ENCODE data around the gene TRIM41.
"Not testable (repeated sequence)": the region's sequence is repeated elsewhere in the genome, so short reads cannot be mapped to it uniquely, and the experiment has no call there.

The TRIM41 gene

DNA sequence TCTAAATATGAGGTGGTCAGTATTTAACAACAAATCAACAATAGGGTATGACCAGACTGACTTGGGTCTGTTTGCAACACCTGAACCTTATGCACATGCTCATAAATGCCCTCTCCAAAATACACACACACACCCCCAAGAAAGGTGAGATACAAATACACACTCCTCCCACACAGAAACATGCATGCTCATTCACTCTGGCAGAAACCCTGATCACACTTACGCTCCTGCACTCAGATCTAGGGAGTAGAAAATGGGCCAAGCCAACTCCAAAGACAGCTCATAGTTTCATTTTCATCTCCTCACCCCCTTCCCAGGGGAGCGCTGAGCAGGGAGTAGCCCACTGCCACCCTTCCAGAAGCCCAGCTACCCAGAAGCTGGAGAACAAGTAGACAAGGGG, 29.4 kb upstream of the TRIM41 start:
- DNase-seq (ENCODE audit: low spot score): peak; percentile 71

DNA sequence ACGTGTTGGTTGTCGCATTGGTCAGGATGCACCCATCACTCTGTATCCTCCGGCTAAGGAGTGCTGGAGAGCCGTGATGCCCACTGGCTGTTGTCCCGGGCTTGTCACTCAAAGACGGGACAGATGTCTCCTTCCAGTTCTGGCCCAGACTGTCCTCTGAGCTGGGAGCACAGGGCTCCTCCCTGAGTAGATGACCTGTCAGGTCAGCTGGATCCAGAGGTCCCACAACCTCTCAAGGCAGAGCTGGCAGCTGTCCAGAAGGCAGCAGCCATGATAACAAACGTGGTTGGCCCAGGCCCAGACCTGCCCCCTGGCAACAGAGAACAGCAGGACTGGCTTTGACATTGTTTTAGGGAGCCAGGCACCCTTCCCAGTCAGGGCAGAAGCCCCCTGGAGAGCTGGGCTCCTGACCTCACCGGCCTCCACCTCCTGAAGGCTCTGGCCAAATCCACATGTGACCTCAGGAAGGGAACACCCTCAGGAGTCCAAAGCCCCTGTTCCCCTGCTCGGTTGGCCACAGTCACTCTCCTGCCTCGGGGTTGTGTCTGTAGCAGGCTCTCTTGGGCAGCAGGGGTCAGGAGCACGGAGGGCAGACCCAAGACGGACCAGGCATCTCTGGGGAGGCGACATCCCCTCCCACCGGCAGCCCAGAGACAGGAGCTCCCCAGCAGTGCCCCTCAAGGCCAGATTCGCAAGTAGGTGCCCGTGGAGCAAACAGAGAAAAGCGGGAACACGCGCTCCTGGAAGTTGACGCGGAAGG, 28.4 kb upstream of the TRIM41 start:
- DNase-seq (ENCODE audit: low spot score): peak; percentile 74

DNA sequence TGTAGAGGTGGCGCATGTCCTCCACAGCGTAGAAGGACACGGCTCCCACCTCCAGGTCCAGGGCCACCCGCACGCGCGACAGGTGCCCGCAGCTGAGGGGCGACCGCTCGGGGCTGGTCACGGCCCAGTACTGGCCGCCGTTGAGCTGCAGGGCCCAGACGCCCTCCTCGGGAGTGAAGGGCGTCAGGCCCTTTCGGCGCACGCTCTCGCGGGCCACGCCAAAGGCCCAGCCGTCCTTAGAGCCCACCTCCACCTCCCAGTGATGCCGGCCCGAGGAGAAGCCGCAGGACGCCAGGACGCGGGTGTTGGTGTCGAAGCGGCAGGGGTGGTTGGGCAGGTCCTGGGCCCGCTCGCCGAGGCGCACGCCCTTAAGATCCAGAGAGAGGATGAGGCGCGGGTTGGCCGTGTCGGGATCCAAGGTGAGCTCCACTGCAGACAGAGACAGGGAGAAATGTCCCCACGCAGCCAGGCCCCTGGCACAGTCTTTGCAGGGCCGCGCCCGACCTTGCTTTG, 27.8 kb upstream of the TRIM41 start:
- DNase-seq (ENCODE audit: low spot score): no peak

DNA sequence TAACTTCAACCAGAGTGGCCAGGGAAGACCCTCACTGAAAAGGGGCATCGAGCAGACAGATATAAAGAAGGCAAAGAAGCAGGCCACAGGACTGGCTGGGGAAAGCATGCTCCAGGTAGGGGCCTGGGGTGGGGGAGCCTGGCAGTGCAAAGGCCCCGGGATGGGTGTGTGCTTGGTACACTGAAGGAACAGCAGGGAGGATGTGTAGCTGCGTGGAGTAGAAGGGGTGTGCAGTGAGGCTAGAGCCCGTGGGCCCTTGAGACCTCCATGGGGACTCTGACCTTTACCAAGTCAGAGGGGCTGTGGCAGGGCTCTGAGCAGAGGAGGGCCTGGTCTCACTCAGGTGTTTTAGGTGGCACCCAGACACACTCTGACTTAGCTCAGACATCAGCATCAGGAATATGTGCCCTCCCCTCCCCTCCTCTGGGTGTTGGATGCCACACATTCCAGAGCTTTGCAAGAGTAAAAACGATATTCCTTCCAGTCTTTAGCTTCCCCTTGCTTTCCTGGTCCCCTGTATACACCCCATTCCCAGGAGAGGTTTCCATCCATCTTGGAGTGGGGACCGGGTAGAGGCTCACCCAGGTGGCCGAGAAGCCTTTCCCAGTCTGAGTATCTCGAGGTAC, 25.6 kb upstream of the TRIM41 start:
- DNase-seq (ENCODE audit: low spot score): no peak

DNA sequence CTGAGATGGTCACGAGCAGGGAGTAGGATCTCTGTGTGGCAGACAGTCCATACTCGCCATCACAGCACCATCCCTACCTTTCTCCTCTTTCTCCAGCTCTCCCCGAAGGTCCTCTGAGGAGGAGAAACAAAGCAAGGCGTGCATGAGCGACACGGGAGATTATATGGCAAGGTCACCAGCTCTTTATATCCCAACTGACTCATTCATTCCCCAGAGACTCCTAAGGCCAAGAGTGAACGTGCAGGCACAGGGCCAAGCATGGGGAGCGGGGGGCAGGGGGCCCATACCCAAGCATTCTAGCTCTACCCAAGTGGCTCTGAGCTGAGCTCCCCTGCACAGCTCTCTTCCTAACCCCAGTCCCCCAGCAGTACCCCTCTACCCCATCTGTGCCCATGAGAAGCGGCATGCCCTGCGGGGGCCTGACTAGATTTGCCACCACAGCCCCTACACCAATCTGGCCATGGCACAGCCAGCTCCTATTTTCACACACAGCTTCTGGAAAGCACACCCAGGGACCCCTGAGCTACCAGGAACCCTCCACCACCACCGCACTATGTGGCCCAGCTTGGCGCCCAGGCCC, 24.9 kb upstream of the TRIM41 start:
- DNase-seq (ENCODE audit: low spot score): no peak

DNA sequence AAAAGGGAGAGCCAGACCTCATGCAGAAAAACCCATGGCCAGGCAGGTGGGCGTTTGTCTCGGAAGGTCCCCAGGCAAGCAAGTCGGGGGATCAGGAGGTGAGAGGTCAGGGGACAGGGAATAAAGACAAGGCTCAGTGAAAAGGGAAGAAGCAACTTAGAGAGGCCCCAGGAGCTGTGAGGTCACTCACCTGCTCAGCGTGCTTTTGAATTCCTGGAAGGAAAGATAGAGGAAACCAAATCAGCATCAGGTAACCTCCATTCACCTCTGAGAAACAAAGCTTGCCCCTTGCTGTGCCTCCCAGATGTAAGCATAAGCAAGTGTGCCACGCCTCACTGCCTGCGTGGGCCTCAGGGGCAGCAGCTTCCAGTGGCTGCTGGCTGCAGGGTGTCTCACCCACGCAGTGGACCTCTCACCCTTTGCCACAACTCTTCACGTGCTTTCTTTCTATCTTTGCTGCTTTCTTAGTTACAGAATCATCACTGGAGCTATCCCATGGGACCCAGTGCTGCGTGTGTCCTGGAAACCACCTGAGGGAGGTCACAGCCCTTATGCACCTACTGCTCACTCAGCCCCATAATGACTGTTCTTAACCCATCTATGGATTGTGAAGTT, 24.1 kb upstream of the TRIM41 start:
- no peak for DNase-seq (ENCODE audit: low spot score)

DNA sequence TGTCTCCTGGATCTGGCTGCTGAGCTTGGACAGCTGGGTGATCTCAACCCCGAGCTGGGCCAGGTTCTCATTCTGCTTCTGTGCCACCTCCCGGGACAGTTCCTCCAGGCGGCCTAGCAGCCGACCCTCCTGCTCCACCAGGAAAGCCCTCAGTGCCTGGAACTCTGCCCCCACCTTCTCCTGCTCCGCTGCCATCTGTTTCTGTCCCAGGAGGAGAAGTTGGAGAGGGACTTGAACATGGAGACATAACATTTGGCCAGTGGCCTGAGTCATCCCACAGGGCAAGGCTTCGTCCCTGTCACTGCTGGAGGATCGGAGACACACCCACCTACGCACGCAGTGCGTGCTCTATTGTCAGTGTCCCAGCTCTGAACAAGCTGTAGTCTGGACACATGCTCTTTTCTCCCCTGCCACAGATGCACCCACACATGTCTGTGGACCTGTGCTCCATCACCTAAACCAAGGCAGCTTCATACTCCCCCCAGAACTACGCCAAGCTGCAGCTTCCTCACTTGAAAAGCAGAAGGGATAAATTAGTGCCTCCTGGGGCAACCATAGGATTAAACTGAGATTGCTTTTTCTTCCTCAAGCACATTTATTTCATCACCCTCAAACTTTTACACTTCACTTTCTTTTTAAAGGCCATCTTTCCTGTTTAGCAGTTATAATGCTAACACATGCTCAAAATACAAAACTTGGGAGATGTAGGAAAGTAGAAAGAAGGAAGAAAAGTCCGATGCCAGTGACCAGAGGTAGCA, 23.0 kb upstream of the TRIM41 start:
- DNase-seq (ENCODE audit: low spot score): no peak

DNA sequence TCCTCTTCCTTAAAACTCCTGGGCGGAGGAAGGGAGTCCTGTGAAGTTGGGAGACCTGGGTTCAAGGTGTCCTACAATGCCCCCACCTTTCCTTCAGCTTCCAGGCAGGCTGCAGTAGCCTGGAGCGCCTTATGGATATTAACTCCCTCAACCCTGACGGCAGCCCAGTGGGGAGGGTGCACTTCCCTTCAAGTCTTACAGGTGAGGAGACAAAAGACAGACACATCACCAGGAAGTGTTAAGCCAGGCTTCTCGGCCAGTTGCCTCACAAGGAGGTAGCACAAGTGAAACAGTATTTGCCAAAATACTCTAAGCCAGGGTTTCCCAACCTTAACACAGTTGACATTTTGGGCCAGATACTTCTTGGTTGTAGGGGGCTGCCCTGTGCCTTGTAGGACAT, 22.3 kb upstream of the TRIM41 start:
- DNase-seq (ENCODE audit: low spot score): no peak

DNA sequence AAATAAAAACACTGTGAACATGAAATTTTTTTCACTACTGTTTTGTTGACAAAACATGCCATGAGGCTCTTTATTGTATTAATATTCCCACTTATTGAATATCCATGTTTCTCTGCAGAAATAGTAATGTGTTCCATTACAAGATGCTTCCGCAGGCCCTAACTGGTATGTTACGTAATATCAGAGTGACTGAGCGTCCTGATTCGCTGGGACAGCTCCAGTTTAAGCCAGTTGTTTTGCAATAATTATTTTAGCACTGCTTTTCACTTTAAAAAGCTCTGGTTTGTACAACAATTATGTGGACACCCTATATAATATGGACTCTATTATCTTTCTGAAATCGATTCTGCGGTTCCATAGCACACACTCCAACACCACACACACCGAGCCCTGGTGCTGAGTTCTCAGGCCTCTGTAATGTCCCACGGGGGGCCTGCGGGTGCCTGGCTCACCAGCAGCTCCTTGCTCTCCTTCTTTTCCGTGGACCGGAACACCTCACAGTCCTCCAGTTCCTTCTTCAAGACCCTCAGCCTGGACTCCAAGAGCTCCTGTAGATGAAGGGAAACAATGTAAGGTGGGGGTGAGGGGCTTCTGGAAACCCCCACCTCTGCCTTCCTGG, 19.9 kb upstream of the TRIM41 start:
- DNase-seq (ENCODE audit: low spot score): no peak

DNA sequence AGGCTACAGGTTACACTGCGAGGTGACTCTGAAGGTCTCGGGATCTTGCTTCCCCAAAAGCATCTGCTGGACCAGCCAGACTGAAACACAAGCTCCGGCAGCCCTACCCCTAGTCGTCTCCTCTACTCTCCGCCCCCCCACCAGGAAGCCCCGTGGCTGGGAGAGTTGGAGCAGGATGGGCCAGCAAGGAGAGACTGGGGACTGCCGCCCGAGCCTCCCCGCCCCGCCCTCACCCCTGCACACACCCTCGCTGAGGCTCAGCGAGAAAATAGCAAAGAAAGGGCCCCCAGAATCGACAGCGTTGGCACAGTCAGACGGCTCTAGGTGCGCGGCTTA, 19.3 kb upstream of the TRIM41 start:
- no peak for DNase-seq (ENCODE audit: low spot score)

DNA sequence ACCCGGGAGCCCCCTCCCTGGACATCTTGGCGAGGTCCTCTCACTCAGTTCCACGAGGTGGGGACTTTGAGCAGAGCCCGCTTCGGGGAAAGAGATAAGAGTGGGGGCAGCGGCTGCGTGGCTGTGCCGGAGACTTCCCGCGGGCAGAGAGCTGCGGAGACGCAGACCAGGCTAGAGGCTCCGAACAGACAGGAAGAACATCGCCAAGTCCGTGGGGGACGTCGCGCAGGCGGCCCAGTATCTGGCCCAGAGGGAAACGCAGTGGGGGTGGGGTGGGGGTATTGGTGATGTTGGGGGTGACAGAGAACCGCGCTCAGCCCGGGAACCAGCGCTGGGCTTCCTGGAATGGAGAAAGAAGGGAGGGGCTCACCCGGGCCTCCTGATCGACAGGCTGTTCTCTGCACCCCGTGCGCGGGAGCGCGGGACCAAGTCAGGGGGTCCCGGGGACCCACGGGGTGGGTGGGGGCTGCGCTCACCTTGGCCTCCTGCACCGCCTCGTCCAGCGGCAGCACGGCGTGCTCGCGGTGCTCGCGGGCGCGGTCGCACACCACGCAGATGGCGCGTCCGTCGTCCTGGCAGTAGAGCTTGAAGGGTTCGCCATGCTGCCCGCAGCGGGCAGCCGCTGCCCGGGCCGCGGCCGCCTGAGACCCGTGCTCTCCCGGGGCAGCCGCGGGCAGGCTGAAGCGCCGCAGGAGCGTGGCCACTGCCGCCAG, 18.8 kb upstream of the TRIM41 start:
- DNase-seq (ENCODE audit: low spot score): no peak

DNA sequence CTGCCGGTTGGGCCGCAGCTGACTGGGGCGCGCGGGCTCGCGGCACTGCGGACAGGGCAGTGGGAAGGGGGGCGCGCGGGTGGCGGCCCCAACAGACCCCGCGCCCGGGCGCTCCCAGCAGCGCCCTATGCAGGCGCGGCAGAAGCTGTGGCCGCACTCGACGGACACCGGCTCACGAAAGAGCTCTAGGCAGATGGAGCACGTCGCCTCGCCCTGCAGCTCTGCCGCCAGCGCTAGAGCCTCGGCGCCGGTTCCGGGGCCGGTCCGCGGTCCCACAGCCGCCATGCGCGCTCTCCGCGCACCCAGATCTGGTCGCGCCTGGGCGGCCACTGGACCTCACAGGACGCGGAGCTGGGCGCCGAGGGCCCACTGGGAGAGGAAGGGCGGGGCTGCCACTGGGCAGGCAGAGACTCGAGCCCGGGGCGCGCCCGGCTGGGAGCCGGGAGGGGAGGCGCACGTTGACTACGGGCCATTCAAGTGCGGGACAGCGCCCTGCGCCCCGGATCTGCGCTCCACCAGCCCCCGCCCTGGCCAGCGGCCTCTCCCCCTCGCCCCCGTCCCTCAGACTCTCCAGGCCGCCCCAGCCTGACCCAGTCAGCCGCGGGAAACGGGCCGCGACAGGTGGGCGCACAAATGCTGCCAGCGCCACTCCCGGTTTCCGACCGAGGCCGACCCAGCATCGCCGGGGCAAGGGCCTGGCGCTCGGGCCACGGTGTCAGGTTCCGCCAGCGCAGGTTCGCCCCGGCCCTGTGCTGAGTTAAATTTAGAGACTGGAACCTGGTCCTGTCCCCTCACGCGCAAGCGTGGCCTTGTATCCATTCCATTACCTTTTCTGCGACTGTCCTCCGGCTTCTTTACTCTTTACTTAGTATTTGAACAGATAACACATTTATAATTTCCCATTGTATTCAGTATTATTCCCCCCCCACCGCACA, 18.0 kb upstream of the TRIM41 start, which contains the start of gene TRIM7:
Gene TRIM7, minus strand, starts transcription at position 371 of the 935 bp plus-strand sequence. Its CDS starts 86 bp downstream, at position 285.
- peak; percentile 31 for DNase-seq (ENCODE audit: low spot score)

DNA sequence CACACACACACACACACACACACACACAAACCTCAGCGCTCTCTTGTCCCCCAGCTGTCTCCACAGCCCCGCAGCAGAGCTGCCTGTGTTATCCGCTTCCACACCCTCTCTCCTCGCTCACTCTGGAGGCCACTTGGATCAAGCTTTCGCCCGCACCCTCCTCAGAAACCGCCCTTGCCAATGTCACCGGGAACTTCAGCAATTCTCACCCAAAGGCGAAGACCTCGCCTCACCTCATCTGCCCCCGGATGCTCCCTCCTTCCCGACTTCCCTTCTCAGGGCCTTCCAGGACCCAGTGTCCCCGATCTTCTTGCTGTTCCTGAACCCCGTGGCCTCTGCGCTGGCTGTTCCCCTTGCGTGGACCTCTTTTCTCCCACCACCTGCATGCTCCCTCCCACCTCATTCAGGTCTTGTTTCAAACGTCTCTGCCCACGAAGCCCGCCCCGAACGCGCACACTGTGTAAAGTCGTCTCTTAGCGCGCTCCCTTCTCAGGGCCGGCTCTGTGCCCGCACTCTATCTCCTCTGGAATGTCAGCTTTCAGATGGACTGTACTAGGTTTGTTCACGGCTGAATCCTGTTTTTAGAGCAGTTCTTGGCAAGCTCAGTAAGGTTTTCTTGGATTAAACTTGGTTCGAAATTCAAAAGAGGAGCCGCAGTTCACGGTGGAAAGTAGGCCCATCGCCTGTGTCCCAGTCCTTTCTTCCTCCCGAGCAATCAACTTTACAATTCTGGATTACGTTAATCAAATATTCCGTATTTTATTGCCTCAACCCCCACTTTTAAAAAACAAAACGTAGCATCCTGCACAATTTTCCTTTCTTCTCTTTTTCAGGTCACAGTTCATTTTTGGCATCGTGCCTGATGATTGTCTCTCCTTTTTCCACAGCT, 17.1 kb upstream of the TRIM41 start:
- no peak for DNase-seq (ENCODE audit: low spot score)

DNA sequence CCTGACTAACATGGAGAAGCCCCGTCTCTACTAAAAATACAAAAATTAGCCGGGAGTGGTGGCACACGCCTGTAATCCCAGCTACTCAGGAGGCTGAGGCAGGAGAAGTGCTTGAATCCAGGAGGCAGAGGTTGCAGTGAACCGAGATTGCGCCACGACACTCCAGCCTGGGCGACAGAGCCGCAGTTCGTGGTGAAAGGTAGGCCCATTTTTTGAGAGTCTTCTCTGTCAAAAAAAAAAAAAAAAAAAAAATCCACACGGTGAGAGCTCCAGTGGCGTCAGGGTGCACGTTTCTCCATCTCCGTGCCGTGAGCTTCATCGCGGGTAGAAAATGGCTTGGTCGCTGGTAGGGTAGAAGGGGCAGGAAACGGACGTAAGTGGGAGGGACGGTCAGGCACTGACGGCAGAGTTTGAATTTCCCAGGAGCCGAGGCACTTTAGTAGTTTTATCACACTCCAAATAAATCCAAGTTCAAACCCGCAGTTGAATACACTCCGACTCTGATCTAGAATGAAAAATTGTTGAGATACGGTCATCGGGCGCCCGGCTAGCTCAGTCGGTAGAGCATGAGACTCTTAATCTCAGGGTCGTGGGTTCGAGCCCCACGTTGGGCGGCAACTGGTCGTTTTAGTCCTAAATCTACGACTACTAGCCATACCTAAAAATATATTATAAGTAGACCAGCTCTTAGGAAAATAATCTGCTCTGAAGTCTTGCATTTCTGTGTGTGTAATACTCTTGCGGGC, 15.7 kb upstream of the TRIM41 start:
- DNase-seq (ENCODE audit: low spot score): peak; percentile 75

DNA sequence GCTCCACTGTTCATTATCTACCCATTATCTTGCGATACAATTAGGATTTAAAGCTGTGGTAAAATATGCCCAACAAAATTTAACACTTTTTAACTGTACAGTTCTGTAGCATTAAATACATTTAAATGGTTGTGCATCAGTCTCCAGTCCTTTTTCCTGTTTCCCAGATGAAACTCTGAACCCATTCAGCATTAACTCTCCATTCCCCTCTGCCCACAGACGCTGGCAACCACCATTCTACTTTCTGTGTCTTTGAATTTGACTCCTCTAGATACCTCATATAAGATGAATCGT, 15.2 kb upstream of the TRIM41 start:
- no peak for DNase-seq (ENCODE audit: low spot score)

DNA sequence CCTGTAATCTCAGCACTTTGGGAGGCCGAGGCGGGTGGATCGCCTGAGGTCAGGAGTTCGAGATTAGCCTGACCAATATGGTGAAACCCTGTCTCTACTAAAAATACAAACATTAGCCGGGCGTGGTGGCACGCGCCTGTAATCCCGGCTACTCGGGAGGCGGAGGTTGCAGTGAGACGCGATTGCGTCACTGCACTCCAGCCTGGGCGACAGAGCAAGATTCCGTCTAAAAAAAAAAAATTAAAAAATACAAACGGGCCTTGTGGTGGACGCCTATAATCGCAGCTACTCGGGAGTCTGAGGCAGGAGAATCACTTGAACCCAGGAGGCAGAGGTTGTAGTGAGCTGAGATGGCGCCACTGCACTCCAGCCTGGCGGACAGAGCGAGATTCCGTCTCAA, 14.1 kb upstream of the TRIM41 start:
- not testable (repeated sequence) for DNase-seq (ENCODE audit: low spot score)

DNA sequence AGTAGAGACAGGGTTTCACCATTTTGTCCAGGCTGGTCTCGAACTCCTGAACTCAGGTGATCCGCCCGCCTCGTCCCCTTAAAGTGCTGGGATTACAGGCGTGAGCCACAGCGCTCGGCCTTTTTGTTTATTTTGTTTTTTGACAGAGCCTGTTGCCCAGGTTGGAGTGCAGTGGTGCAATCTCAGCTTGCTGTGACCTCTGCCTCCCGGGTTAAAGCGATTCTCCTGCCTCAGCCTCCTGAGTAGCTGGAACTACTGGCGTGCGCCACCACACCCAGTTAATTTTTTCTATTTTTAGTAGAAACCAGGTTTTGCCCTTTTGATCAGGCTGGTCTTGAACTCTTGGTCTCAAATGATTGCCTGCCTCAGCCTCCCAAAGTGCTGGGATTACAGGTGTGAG, 12.9 kb upstream of the TRIM41 start:
- DNase-seq (ENCODE audit: low spot score): not testable (repeated sequence)

DNA sequence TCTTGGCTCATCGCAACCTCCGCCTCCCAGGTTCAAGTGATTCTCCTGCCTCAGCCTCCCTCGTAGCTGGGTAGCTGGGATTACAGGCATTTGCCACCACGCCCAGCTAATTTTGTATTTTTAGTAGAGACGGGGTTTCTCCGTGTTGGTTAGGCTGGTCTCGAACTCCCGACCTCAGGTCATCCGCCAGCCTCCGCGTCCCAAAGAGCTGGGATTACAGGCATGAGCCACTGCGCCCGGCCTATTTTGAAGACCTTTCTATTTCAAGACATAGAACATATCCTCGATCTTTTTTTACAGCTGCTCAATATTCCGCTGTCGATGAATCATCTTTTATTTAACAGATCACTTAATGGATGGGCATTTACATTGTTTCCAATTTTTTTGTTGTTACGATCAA, 12.4 kb upstream of the TRIM41 start:
- not testable (repeated sequence) for DNase-seq (ENCODE audit: low spot score)
